ENCODE results near the gene PLPP1.

The PLPP1 gene

GRCh38 chr5:55485073-55485472 lies 49.7 kb downstream of the PLPP1 start:
- H3K9ac ChIP-seq, result no peak overlapping the region
- H3K4me3 ChIP-seq (ENCODE audit: low read depth, low read length), result no peak overlapping the region
- no peak overlapping the region for H3K27ac ChIP-seq
- peaks cover under 1% of the 10 kb centered on the region for H3K4me1 ChIP-seq
- H3K79me2 ChIP-seq, result no peaks in the 10 kb centered on the region
- H3K36me3 ChIP-seq (ENCODE audit: control insufficient read depth, insufficient read depth, low read length), result no peaks in the 10 kb centered on the region
- no peak overlapping the region for H2AFZ ChIP-seq
- no peak for TF ChIP-seq CTCF (IDR thresholded peaks at IDR 0.05)
- no peaks in the 10 kb centered on the region for H3K9me3 ChIP-seq (ENCODE audit: control insufficient read depth, low read length)
- no peak overlapping the region for H3K4me2 ChIP-seq (ENCODE audit: low read length)
- H3K27me3 ChIP-seq (ENCODE audit: control insufficient read depth, insufficient read depth, low read length), result no peaks in the 10 kb centered on the region

DNA sequence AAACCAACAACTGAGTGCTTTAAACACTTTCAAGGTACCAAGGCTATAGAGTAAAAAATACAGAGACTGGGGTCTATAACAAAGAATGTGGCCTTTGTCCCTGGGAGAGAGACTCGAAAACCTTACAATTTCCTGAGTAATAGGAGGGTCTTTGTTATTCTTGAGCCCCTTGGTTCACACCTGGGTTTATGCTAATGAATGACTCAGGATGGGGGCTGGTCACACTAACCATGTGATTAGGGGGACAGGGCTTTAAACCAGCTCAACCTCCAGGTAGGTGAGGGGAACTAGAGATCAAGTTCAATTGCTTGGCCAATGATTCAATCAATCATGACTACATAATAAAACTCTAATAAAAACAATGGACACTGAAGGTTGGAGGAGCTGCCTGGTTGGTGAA lies 50.2 kb downstream of the PLPP1 start:
- Histone ChIP-seq H3K4me2 (ENCODE audit: low read length) (no peak overlapping the region), H3K4me1 (peaks cover 3% of the 10 kb centered on the region), H3K9me3 (ENCODE audit: control insufficient read depth, low read length) (no peaks in the 10 kb centered on the region), H2AFZ (no peak overlapping the region), H3K9ac (no peak overlapping the region), H3K79me2 (no peaks in the 10 kb centered on the region), H3K27ac (no peak overlapping the region), H3K27me3 (ENCODE audit: control insufficient read depth, insufficient read depth, low read length) (no peaks in the 10 kb centered on the region), H3K36me3 (ENCODE audit: control insufficient read depth, insufficient read depth, low read length) (no peaks in the 10 kb centered on the region), H3K4me3 (ENCODE audit: low read depth, low read length) (no peak overlapping the region)
- no peak for TF ChIP-seq CTCF (IDR thresholded peaks at IDR 0.05)

- H3K9ac ChIP-seq, result no peak overlapping the region
- no peak overlapping the region for H3K27ac ChIP-seq
- H3K36me3 ChIP-seq (ENCODE audit: control insufficient read depth, insufficient read depth, low read length), result no peaks in the 10 kb centered on the region
- H3K79me2 ChIP-seq, result no peaks in the 10 kb centered on the region
- H3K9me3 ChIP-seq (ENCODE audit: control insufficient read depth, low read length), result no peaks in the 10 kb centered on the region
- no peak overlapping the region for H3K4me3 ChIP-seq (ENCODE audit: low read depth, low read length)
- H3K4me2 ChIP-seq (ENCODE audit: low read length), result no peak overlapping the region
- H3K27me3 ChIP-seq (ENCODE audit: control insufficient read depth, insufficient read depth, low read length), result no peaks in the 10 kb centered on the region
- no peak for TF ChIP-seq CTCF (IDR thresholded peaks at IDR 0.05)
- peaks cover 3% of the 10 kb centered on the region for H3K4me1 ChIP-seq
- no peak overlapping the region for H2AFZ ChIP-seq
Measured at GRCh38 chr5:55483885-55484284, 50.9 kb downstream of the PLPP1 start.

GRCh38 chr5:55481293-55481855 lies 53.4 kb downstream of the PLPP1 start:
- Histone ChIP-seq H3K36me3 (ENCODE audit: control insufficient read depth, insufficient read depth, low read length) (no peaks in the 10 kb centered on the region), H3K4me3 (ENCODE audit: low read depth, low read length) (no peak overlapping the region), H3K79me2 (no peaks in the 10 kb centered on the region), H3K9me3 (ENCODE audit: control insufficient read depth, low read length) (no peaks in the 10 kb centered on the region), H2AFZ (no peak overlapping the region), H3K4me1 (peaks cover 3% of the 10 kb centered on the region), H3K27ac (no peak overlapping the region), H3K27me3 (ENCODE audit: control insufficient read depth, insufficient read depth, low read length) (no peaks in the 10 kb centered on the region), H3K9ac (no peak overlapping the region), H3K4me2 (ENCODE audit: low read length) (no peak overlapping the region)
- TF ChIP-seq CTCF (IDR thresholded peaks at IDR 0.05), result no peak

DNA sequence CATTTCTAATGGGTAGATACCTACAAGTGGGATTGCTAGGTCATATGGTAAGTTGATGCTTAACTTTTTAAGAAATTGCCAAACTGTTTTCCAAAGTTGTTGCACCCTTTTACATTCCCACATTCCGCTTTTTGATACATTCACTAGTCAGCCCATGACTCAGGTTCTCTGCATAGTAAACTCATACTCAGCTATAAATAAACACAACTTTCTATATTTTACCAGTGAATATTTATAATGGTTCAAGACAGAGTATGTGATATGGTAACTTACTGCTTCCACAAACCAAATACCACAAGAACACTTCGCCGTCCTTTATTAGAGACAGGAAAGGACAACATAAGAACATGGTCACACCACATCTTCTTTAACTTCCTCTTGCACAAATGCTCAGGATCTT lies 54.0 kb downstream of the PLPP1 start:
- Histone ChIP-seq H3K79me2 (no peaks in the 10 kb centered on the region), H3K27me3 (ENCODE audit: control insufficient read depth, insufficient read depth, low read length) (no peaks in the 10 kb centered on the region), H2AFZ (no peak overlapping the region), H3K27ac (no peak overlapping the region), H3K4me1 (peaks cover 3% of the 10 kb centered on the region), H3K9me3 (ENCODE audit: control insufficient read depth, low read length) (no peaks in the 10 kb centered on the region), H3K4me2 (ENCODE audit: low read length) (no peak overlapping the region), H3K4me3 (ENCODE audit: low read depth, low read length) (no peak overlapping the region), H3K9ac (no peak overlapping the region), H3K36me3 (ENCODE audit: control insufficient read depth, insufficient read depth, low read length) (no peaks in the 10 kb centered on the region)
- no peak for TF ChIP-seq CTCF (IDR thresholded peaks at IDR 0.05)

All from parathyroid adenoma (tissue), 2 donors.